Fibroblast of lung (primary cell): ENCODE results near the gene HRAS.

Source experiments
- CTCF ChIP-seq, 2 donors: IDR thresholded peaks in 1 of 2; conservative IDR thresholded peaks in 1 of 2; 1 replicate in 1 of 2; 2 replicates in 1 of 2; pipeline ENCODE4 v1.5.1; 2011 to 2012; ENCODE audit warnings: low read length in 2 of 2, control low read depth in 1 of 2, inconsistent platforms in 1 of 2, low read depth in 1 of 2, mild to moderate bottlenecking in 1 of 2
- EZH2 ChIP-seq: IDR thresholded peaks from 2 replicates; pipeline ENCODE4 v1.5.1; 2012; ENCODE audit warnings: low read length, control low read depth, mild to moderate bottlenecking; ENCODE audit errors: missing control alignments

- TF ChIP-seq CTCF (conservative IDR thresholded peaks at IDR 0.05 in 1 of 2, IDR thresholded peaks at IDR 0.05 in 1 of 2; ENCODE audit: low read depth in 1 of 2, low read length in 2 of 2) (no peak), EZH2 (no peak)
Observed at GRCh38 chr11:506995-507726, 28.2 kb downstream of the HRAS start, which contains the start of gene RNH1.
